ENCODE results near the gene CPEB3.

The CPEB3 gene

DNA sequence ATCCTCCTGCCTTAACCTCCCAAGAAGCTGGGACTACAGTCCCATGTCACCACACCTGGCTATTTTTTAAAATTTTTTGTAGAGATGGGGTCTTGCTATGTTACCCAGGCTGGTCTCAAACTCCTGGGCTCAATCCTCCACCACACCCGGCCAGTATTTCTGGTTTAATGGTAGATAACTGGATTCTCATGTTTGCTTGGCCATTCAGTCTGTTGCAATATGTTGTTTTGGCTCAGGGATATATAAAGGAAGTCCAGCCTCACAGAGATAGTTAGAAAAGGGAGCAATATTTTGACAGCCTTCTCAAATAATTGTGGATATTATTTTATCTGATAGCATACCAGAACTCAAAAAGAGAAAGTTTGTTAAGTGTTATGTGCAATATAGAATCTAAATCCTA, 284.9 kb downstream of the CPEB3 start:
- TF ChIP-seq, protein P1, sequence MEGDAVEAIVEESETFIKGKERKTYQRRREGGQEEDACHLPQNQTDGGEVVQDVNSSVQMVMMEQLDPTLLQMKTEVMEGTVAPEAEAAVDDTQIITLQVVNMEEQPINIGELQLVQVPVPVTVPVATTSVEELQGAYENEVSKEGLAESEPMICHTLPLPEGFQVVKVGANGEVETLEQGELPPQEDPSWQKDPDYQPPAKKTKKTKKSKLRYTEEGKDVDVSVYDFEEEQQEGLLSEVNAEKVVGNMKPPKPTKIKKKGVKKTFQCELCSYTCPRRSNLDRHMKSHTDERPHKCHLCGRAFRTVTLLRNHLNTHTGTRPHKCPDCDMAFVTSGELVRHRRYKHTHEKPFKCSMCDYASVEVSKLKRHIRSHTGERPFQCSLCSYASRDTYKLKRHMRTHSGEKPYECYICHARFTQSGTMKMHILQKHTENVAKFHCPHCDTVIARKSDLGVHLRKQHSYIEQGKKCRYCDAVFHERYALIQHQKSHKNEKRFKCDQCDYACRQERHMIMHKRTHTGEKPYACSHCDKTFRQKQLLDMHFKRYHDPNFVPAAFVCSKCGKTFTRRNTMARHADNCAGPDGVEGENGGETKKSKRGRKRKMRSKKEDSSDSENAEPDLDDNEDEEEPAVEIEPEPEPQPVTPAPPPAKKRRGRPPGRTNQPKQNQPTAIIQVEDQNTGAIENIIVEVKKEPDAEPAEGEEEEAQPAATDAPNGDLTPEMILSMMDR (IDR thresholded peaks at IDR 0.05; ENCODE audit: low read depth, low read length): no peak
- DNase-seq (ENCODE audit: extremely low read depth, low read depth): no peak

DNA sequence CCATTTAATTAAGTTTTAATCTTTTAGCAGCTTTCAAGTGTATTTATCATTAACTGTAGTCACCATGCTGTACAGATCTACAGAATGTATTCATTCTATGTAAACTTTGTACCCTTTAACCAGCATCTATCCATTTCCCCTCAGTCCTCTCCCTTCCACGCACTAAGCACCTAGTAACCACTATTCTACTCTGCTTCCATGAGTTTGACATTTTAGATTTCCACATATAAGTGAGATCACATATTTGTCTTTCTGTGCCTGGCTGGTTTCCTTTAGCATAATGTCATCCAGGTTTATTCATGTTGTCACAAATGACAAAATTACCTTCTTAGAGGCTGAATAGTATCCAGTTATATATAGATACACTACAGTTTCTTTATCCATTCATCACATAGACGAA, 287.6 kb downstream of the CPEB3 start:
- DNase-seq (ENCODE audit: extremely low read depth, low read depth): no peak
- TF ChIP-seq, protein P1 (IDR thresholded peaks at IDR 0.05; ENCODE audit: low read depth, low read length): no peak

DNA sequence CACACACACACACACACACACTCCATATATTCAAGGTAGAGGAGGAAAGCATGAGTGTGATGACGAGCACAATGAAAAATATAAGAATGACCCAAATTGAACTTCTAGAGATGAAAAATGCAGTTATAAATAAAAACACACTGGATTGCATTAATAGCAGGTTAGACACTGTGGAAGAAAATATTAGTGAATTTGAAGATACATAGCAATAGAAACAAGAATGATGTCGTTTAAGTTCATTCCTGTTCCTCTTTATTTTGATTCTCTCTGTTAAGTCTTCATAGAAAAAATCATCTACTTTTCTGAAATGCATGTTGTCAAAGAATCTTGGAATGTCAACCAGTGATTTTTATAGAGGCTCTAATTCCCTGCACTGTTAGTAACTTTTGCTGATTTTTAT, 288.9 kb downstream of the CPEB3 start:
- DNase-seq (ENCODE audit: extremely low read depth, low read depth): no peak
- TF ChIP-seq, protein P1 (IDR thresholded peaks at IDR 0.05; ENCODE audit: low read depth, low read length): no peak

DNA sequence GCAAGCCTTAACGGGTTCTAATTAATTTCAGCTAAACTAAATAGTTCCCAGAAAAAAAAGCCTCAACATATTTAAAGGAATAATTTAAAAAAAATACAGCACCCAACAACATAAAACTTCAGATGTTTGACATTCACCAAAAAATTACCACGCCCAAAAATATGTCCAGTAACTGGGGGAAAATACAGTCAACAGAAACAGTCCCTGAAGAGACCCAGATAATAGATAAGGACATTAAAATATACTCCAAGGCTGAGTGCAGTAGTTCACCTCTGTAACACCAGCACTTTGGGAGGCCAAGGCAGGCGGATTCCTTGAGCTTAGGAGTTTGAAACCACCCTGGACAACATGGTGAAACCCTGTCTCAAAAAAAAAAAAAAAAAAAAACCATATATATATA, 289.3 kb downstream of the CPEB3 start:
- no peak for DNase-seq (ENCODE audit: extremely low read depth, low read depth)
- TF ChIP-seq, protein P1 (IDR thresholded peaks at IDR 0.05; ENCODE audit: low read depth, low read length): no peak

Measured in AG09319 (cell line).